WI38 (cell line): ENCODE data around the gene ATP1B3.
"Not testable (repeated sequence)": the region's sequence is repeated elsewhere in the genome, so short reads cannot be mapped to it uniquely, and the experiment has no call there.

Experiments used
- H3K4me3 ChIP-seq: 2 replicates; pipeline ENCODE4 v1.5.1; 2011; ENCODE audit warnings: low read depth, mild to moderate bottlenecking, control low read depth, low read length
- CTCF ChIP-seq: IDR thresholded peaks from 2 replicates; pipeline ENCODE4 v1.5.1; 2012; ENCODE audit warnings: low read depth, mild to moderate bottlenecking, control low read depth, low read length

Gene ATP1B3

GRCh38 chr3:141875893-141876380, 506 bp upstream of the ATP1B3 start:
- H3K4me3 ChIP-seq = peak overlapping the region; percentile 73
- no peak for TF ChIP-seq CTCF

- TF ChIP-seq CTCF = no peak
- peak overlapping the region; percentile 73 for H3K4me3 ChIP-seq
Measured at GRCh38 chr3:141876891-141877621, 613 bp downstream of the ATP1B3 start.

GRCh38 chr3:141877911-141878310, 1.5 kb downstream of the ATP1B3 start:
- no peak for TF ChIP-seq CTCF
- H3K4me3 ChIP-seq = peak overlapping the region; percentile 73

GRCh38 chr3:141878326-141878725, 1.9 kb downstream of the ATP1B3 start:
- peak overlapping the region; percentile 73 for H3K4me3 ChIP-seq
- no peak for TF ChIP-seq CTCF

GRCh38 chr3:141878817-141879216, 2.4 kb downstream of the ATP1B3 start:
- H3K4me3 ChIP-seq = peak overlapping the region; percentile 73
- TF ChIP-seq CTCF = no peak

GRCh38 chr3:141881702-141882101, 5.3 kb downstream of the ATP1B3 start:
- no peak for TF ChIP-seq CTCF
- no peak overlapping the region for H3K4me3 ChIP-seq

GRCh38 chr3:141887051-141887450, 10.6 kb downstream of the ATP1B3 start:
- no peak for TF ChIP-seq CTCF
- no peak overlapping the region for H3K4me3 ChIP-seq

- H3K4me3 ChIP-seq = not testable (repeated sequence)
Measured at GRCh38 chr3:141888548-141888947, 12.1 kb downstream of the ATP1B3 start.
